H9 (cell line): ENCODE results near the gene ZNF723. TPM values are rescaled to one million over a fixed set of nuclear protein-coding genes. Genes with fewer than 3 reads are reported as not detected.

Experiments
- DNase-seq: peaks from one replicate; pipeline ENCODE4 v3.0.0-alpha.2; 2017
- H2AFZ ChIP-seq: one replicate; pipeline ENCODE4 v1.6.1; 2013; ENCODE audit warnings: mild to moderate bottlenecking, low read length, control low read depth, moderate library complexity
- H2AK5ac ChIP-seq: 2 replicates; pipeline ENCODE4 v1.6.1; 2013; ENCODE audit warnings: low read length, control low read depth, mixed read lengths; ENCODE audit not compliant: insufficient read length
- H2BK120ac ChIP-seq: one replicate; pipeline ENCODE4 v1.6.1; 2013; ENCODE audit warnings: low read depth, mild to moderate bottlenecking, low read length, control low read depth, inconsistent platforms; ENCODE audit not compliant: poor library complexity, severe bottlenecking
- H2BK12ac ChIP-seq: 2 replicates; pipeline ENCODE4 v1.6.1; 2013; ENCODE audit warnings: low read length, control low read depth, mixed read lengths, low read depth; ENCODE audit not compliant: insufficient read length
- H2BK15ac ChIP-seq: 2 replicates; pipeline ENCODE4 v1.6.1; 2013; ENCODE audit warnings: low read depth, low read length, control low read depth
- H2BK20ac ChIP-seq: one replicate; pipeline ENCODE4 v1.6.1; 2013; ENCODE audit warnings: low read depth, mild to moderate bottlenecking, low read length, control low read depth, inconsistent platforms; ENCODE audit not compliant: poor library complexity, severe bottlenecking
- H2BK5ac ChIP-seq: 2 replicates; pipeline ENCODE4 v1.6.1; 2013; ENCODE audit warnings: low read length, control low read depth, mixed read lengths; ENCODE audit not compliant: insufficient read length
- H3K14ac ChIP-seq: 2 replicates; pipeline ENCODE4 v1.6.1; 2013; ENCODE audit warnings: low read length, control low read depth; ENCODE audit not compliant: insufficient read depth
- H3K18ac ChIP-seq: 2 replicates; pipeline ENCODE4 v1.6.1; 2013; ENCODE audit warnings: low read depth, mild to moderate bottlenecking, mixed read lengths, low read length, control low read depth; ENCODE audit not compliant: insufficient read length
- H3K23ac ChIP-seq: 2 replicates; pipeline ENCODE4 v1.6.1; 2013; ENCODE audit warnings: low read length, control low read depth, mixed read lengths, low read depth; ENCODE audit not compliant: insufficient read length
- H3K23me2 ChIP-seq: 2 replicates; pipeline ENCODE4 v1.6.1; 2013; ENCODE audit warnings: low read depth, mild to moderate bottlenecking, mixed read lengths, low read length, control low read depth; ENCODE audit not compliant: insufficient read length, poor library complexity, severe bottlenecking
- H3K27ac ChIP-seq: 2 replicates; pipeline ENCODE4 v1.5.1; 2013; ENCODE audit warnings: low read length, control low read depth, mixed read lengths, low read depth; ENCODE audit not compliant: insufficient read length
- H3K27me3 ChIP-seq: 2 replicates; pipeline ENCODE4 v1.6.1; 2013; ENCODE audit warnings: low read length, control low read depth, inconsistent platforms; ENCODE audit not compliant: insufficient read depth
- H3K4ac ChIP-seq: 2 replicates; pipeline ENCODE4 v1.6.1; 2013; ENCODE audit warnings: low read depth, mild to moderate bottlenecking, control low read depth, inconsistent platforms, low read length, moderate library complexity
- H3K4me1 ChIP-seq: 2 replicates; pipeline ENCODE4 v1.6.1; 2013; ENCODE audit warnings: low read length, control low read depth, inconsistent platforms; ENCODE audit not compliant: insufficient read depth
- H3K4me2 ChIP-seq: 2 replicates; pipeline ENCODE4 v1.6.1; 2013; ENCODE audit warnings: low read length, control low read depth, mixed read lengths; ENCODE audit not compliant: insufficient read length, insufficient read depth
- H3K56ac ChIP-seq: 2 replicates; pipeline ENCODE4 v1.6.1; 2013; ENCODE audit warnings: low read depth, mild to moderate bottlenecking, mixed read lengths, low read length, control low read depth; ENCODE audit not compliant: insufficient read length
- H3K79me1 ChIP-seq: 2 replicates; pipeline ENCODE4 v1.6.1; 2013; ENCODE audit warnings: low read depth, mild to moderate bottlenecking, moderate library complexity, low read length, control low read depth, inconsistent platforms; ENCODE audit not compliant: insufficient read depth, poor library complexity, severe bottlenecking
- H3K79me2 ChIP-seq: 2 replicates; pipeline ENCODE4 v1.6.1; 2013; ENCODE audit warnings: low read length, control low read depth, inconsistent platforms; ENCODE audit not compliant: insufficient read depth
- H3K9ac ChIP-seq: 2 replicates; pipeline ENCODE4 v1.6.1; 2013; ENCODE audit warnings: low read length, control low read depth, mixed read lengths; ENCODE audit not compliant: insufficient read length; ENCODE audit errors: extremely low read depth
- H3K9me3 ChIP-seq: one replicate; pipeline ENCODE4 v1.6.1; 2013; ENCODE audit warnings: low read depth, low read length, inconsistent platforms; ENCODE audit not compliant: control insufficient read depth
- H3T11ph ChIP-seq: one replicate; pipeline ENCODE4 v1.6.1; 2013; ENCODE audit warnings: mild to moderate bottlenecking, low read length, control low read depth, inconsistent platforms
- H4K20me1 ChIP-seq: one replicate; pipeline ENCODE4 v1.6.1; 2013; ENCODE audit not compliant: control insufficient read depth, insufficient read length, insufficient read depth
- H4K5ac ChIP-seq: 2 replicates; pipeline ENCODE4 v1.6.1; 2013; ENCODE audit warnings: low read depth, mild to moderate bottlenecking, mixed read lengths, low read length, control low read depth; ENCODE audit not compliant: insufficient read length
- H4K8ac ChIP-seq: replicated peaks from 2 replicates; pipeline ENCODE4 v1.6.1; 2013; ENCODE audit warnings: low read length, control low read depth, mixed read lengths, low read depth; ENCODE audit not compliant: insufficient read length
- H4K91ac ChIP-seq: 2 replicates; pipeline ENCODE4 v1.6.1; 2013; ENCODE audit warnings: low read depth, mild to moderate bottlenecking, moderate library complexity, mixed read lengths, low read length, control low read depth; ENCODE audit not compliant: insufficient read length
- H3K27ac Mint-ChIP-seq, 3 experiments: 2 replicates in 2 of 3; 3 replicates in 1 of 3; pipeline ENCODE4 v1.8.0; 2020 to 2021; ENCODE audit warnings: mixed read lengths in 3 of 3, mild to moderate bottlenecking in 1 of 3, moderate library complexity in 1 of 3
- H3K27me3 Mint-ChIP-seq: 2 replicates; pipeline ENCODE4 v1.8.0; 2021; ENCODE audit warnings: low read depth, mild to moderate bottlenecking, moderate library complexity, mixed read lengths
- H3K36me3 Mint-ChIP-seq, 3 experiments: 2 replicates in 2 of 3; 3 replicates in 1 of 3; pipeline ENCODE4 v1.8.0; 2020 to 2021; ENCODE audit warnings: low read depth in 3 of 3, mixed read lengths in 3 of 3; ENCODE audit not compliant: insufficient read depth in 1 of 3
- H3K4me1 Mint-ChIP-seq, 2 experiments: 2 replicates each; pipeline ENCODE4 v1.8.0; 2020; ENCODE audit warnings: mixed read lengths in 2 of 2
- H3K4me3 Mint-ChIP-seq, 2 experiments: 2 replicates in 1 of 2; 3 replicates in 1 of 2; pipeline ENCODE4 v1.8.0; 2020 to 2021; ENCODE audit warnings: mild to moderate bottlenecking in 2 of 2, mixed read lengths in 2 of 2, moderate library complexity in 1 of 2
- H3K9me3 Mint-ChIP-seq, 2 experiments: 2 replicates in 1 of 2; 3 replicates in 1 of 2; pipeline ENCODE4 v1.8.0; 2020; ENCODE audit warnings: mild to moderate bottlenecking in 2 of 2, mixed read lengths in 2 of 2, moderate library complexity in 1 of 2
- WGBS: extraction: QIAGEN DNeasy Blood & Tissue Kit; methylation state at CpG from one replicate; pipeline ENCODE4 v1.1.7; 2013; ENCODE audit warnings: missing lambda C conversion rate, low lambda C conversion rate, mixed read lengths; ENCODE audit not compliant: insufficient read length; ENCODE audit errors: extremely low coverage; 5-methylcytosine and 5-hydroxymethylcytosine counted together
- total RNA-seq: library from RNA; stranded (reverse); gene quantifications from 2 replicates; pipeline ENCODE4 v1.2.1, GENCODE V29; 2021
- TF ChIP-seq, protein P1 (sequence below): fragments of 200-600 bp; sonication (generic); conservative IDR thresholded peaks from 3 replicates; pipeline ENCODE4 v1.8.0; 2021; ENCODE audit warnings: antibody characterized with exemption, mild to moderate bottlenecking

The ZNF723 gene
- total RNA-seq, 1 experiment from 2014 or later, result not detected

DNA sequence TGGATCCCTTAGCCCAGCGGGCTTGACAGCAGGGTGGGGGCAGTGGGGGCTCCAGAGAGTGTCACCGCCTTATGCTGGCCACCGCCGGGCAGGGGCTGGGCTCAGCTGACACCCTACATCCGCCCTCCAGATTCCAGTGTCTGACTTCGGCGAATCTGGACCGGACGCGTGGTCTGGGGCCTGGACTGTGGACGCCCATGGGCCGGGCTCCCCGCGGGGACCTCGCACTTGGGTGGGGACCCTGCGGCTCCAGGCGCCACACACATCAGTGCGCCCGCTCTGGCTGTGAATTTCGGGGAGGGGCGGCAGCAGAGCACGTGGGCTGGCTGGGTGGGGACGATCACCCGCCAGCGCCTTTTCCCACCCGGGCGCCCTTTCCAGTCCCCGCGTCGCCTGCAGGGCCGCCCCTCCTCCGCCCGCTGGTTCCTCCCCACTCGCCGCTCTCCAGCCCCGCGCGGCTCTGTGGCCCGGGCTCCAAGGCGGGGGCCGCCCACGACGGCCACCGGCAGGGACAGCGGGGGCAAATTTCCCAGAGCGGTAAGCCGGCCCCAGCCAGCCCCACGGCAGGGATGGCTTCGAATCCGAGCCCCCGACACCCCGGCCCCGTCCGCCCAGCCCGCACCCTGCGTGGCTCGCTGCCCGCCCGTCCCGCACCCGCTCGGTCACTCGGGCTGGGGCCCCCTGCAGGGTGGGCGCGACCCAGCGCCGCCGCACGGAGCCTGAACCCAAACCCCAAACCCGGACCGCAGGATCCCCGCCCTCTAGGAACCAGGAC is 24.8 kb upstream of the ZNF723 start:
- peaks cover 3% of the 10 kb centered on the region for H3K27me3 Mint-ChIP-seq
- H3K9me3 ChIP-seq, result peaks cover 65% of the 10 kb centered on the region

More for the DNA sequence above, 24.8 kb upstream of the ZNF723 start:
- no peak overlapping the region for H4K91ac ChIP-seq
- H4K5ac ChIP-seq, result no peak overlapping the region
- no peaks in the 10 kb centered on the region for H3K79me1 ChIP-seq
- no peak overlapping the region for H3K27ac Mint-ChIP-seq
- no peak overlapping the region for H2BK15ac ChIP-seq
- no peak overlapping the region for H3T11ph ChIP-seq
- WGBS, result no CpG with 5 or more reads among the region's 72 CpGs
- H3K79me2 ChIP-seq, result no peaks in the 10 kb centered on the region
- TF ChIP-seq, protein P1, sequence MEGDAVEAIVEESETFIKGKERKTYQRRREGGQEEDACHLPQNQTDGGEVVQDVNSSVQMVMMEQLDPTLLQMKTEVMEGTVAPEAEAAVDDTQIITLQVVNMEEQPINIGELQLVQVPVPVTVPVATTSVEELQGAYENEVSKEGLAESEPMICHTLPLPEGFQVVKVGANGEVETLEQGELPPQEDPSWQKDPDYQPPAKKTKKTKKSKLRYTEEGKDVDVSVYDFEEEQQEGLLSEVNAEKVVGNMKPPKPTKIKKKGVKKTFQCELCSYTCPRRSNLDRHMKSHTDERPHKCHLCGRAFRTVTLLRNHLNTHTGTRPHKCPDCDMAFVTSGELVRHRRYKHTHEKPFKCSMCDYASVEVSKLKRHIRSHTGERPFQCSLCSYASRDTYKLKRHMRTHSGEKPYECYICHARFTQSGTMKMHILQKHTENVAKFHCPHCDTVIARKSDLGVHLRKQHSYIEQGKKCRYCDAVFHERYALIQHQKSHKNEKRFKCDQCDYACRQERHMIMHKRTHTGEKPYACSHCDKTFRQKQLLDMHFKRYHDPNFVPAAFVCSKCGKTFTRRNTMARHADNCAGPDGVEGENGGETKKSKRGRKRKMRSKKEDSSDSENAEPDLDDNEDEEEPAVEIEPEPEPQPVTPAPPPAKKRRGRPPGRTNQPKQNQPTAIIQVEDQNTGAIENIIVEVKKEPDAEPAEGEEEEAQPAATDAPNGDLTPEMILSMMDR, result no peak
- H3K4me1 Mint-ChIP-seq, result no peaks in the 10 kb centered on the region
- no peaks in the 10 kb centered on the region for H3K23me2 ChIP-seq
- DNase-seq, result no peak
- no peak overlapping the region for H2AFZ ChIP-seq
- no peak overlapping the region for H3K14ac ChIP-seq
- peaks cover 80 to 86% of the 10 kb centered on the region in 2 experiments for H3K9me3 Mint-ChIP-seq
- H2AK5ac ChIP-seq, result no peak overlapping the region
- no peak overlapping the region for H2BK12ac ChIP-seq
- H3K4me1 ChIP-seq, result no peaks in the 10 kb centered on the region
- H3K18ac ChIP-seq, result no peak overlapping the region
- H3K56ac ChIP-seq, result no peak overlapping the region
- no peak overlapping the region for H3K27ac ChIP-seq
- no peak overlapping the region for H4K8ac ChIP-seq
- no peak overlapping the region for H2BK5ac ChIP-seq
- no peak overlapping the region for H2BK120ac ChIP-seq
- no peak overlapping the region for H2BK20ac ChIP-seq
- no peak overlapping the region for H3K9ac ChIP-seq
- H3K36me3 Mint-ChIP-seq, result peaks cover 0 to 30% (median 16%) of the 10 kb centered on the region in 3 experiments; a peak in 6 of 7 replicates
- no peak overlapping the region for H3K4me3 Mint-ChIP-seq
- no peaks in the 10 kb centered on the region for H4K20me1 ChIP-seq
- no peak overlapping the region for H3K4ac ChIP-seq
- no peaks in the 10 kb centered on the region for H3K27me3 ChIP-seq
- no peak overlapping the region for H3K23ac ChIP-seq
- H3K4me2 ChIP-seq, result no peak overlapping the region
